Adrenal gland (tissue), 12 donors: ENCODE measurements around the gene CCDC88B. TPM values are rescaled to one million over a fixed set of nuclear protein-coding genes. Genes with fewer than 3 reads are reported as not detected.

Experiments
- DNase-seq, 7 donors: peaks; one replicate each; pipeline ENCODE4 v3.0.0-alpha.2; 2019 to 2020
- H3K27ac ChIP-seq, 5 donors: fragments of 200-600 bp; sonication (generic) in 4 of 5; 1 replicate in 3 of 5; 2 replicates in 2 of 5; pipeline versions ENCODE4 v1.5.1 to v1.8.0; 2016 to 2020; ENCODE audit warnings: mild to moderate bottlenecking in 1 of 5
- H3K27me3 ChIP-seq: fragments of 200-600 bp; 2 replicates; pipeline ENCODE4 v1.8.0; 2021
- H3K36me3 ChIP-seq, 2 donors: fragments of 200-600 bp; replicated peaks in 1 of 2; 1 replicate in 1 of 2; 2 replicates in 1 of 2; pipeline versions ENCODE4 v1.5.1 to v1.8.0; 2018 to 2022
- H3K4me1 ChIP-seq, 2 donors: fragments of 200-600 bp; replicated peaks in 1 of 2; 1 replicate in 1 of 2; 2 replicates in 1 of 2; pipeline versions ENCODE4 v1.5.1 to v1.8.0; 2018 to 2021
- H3K4me3 ChIP-seq, 4 donors: fragments of 200-600 bp; sonication (generic) in 3 of 4; one replicate each; pipeline ENCODE4 v1.5.1; 2016 to 2018
- H3K9me3 ChIP-seq, 3 donors: fragments of 200-600 bp; sonication (generic) in 1 of 3; replicated peaks in 1 of 3; 1 replicate in 2 of 3; 2 replicates in 1 of 3; pipeline versions ENCODE4 v1.5.1 to v1.8.0; 2016 to 2021
- CTCF ChIP-seq, 6 experiments: fragments of 450-650 bp in 4 of 6; fragments of 200-600 bp in 2 of 6; sonication (generic) in 1 of 6; IDR thresholded peaks; 1 replicate in 5 of 6; 2 replicates in 1 of 6; pipeline versions ENCODE4 v1.5.1 to v1.8.0; 2016 to 2021; ENCODE audit warnings: antibody characterized with exemption in 6 of 6, mild to moderate bottlenecking in 2 of 6, moderate library complexity in 1 of 6
- POLR2A ChIP-seq, 2 donors: fragments of 450-650 bp; IDR thresholded peaks; one replicate each; pipeline ENCODE4 v1.6.1; 2017; ENCODE audit warnings: antibody characterized with exemption in 2 of 2, mild to moderate bottlenecking in 2 of 2, moderate library complexity in 1 of 2
- WGBS, 4 donors: extraction: QIAGEN DNeasy Blood & Tissue Kit in 2 of 4; methylation state at CpG; one replicate each; pipeline versions ENCODE4 v1.1.5 to v1.1.7; 2013 to 2017; 5-methylcytosine and 5-hydroxymethylcytosine counted together
- intact Hi-C, 2 donors: fragments of 100-400 bp; cut with DNase I; formaldehyde crosslinking; loops; one replicate each; pipeline versions ENCODE4 v1.14.1 to v1.15.0; 2022 to 2023
- polyA plus RNA-seq, 3 donors: library from polyadenylated mRNA; stranded (reverse); fragments of 200-250 nt in 2 of 3; fragments of 350-450 nt in 1 of 3; fragmentation: Illumina TruSeq in 1 of 3; extraction: RNeasy Lipid Tissue Mini Kit (QIAGEN cat#74804) in 1 of 3; gene quantifications; one replicate each; pipeline ENCODE4 v1.2.3, GENCODE V29; 2013 to 2014
- total RNA-seq, 9 donors: library from RNA; depleted of rRNA in 4 of 9; stranded (reverse); fragments of >200 nt in 4 of 9; fragments of 120-200 nt in 1 of 9; fragmentation: NEBNext Ultra II Directional in 1 of 9; extraction: Animal tissue kit (Norgen Biotek cat#: 25700) in 1 of 9; gene quantifications; one replicate each; pipeline versions ENCODE4 v1.1.0 to v1.2.4, GENCODE V29; 2013 to 2023
- donor health status: healthy with polysubstance abuse.
- donor health status: Bipolar disorder and iron deficiency.
- donor health status: DM: yes; HTN: yes; CAD: no.
- donor health status: DM: no; HTN: no; CAD: no.
- donor health status: DM: no; HTN: no; CAD: no.
- donor health status: DM: yes; HTN: yes; CAD: no.

The CCDC88B gene
- total and polyA plus RNA-seq, 12 donors: 5.1 to 143 (median 14.5) TPM

- no peak overlapping the region for H3K4me3 ChIP-seq
- intact Hi-C loops: no loop called here
- no peaks in the 10 kb centered on the region for H3K27me3 ChIP-seq
- H3K27ac ChIP-seq: no peak overlapping the region
- no peaks in the 10 kb centered on the region for H3K9me3 ChIP-seq
- H3K4me1 ChIP-seq: no peaks in the 10 kb centered on the region
- no peak for DNase-seq
- TF ChIP-seq CTCF (IDR thresholded peaks at IDR 0.05): no peak
- no peak for TF ChIP-seq POLR2A (IDR thresholded peaks at IDR 0.05)
- 92 to 97% (median 95%) methylated on average over 6 of the region's 6 CpGs for WGBS, 4 donors
- H3K36me3 ChIP-seq: peaks cover 0 to 36% of the 10 kb centered on the region in 2 donors
These were observed 32.0 kb downstream of the CCDC88B start for GRCh38 chr11:64372021-64372420.

- Histone ChIP-seq H3K27ac (no peak overlapping the region), H3K9me3 (no peaks in the 10 kb centered on the region), H3K4me3 (no peak overlapping the region), H3K36me3 (peaks cover 0 to 26% of the 10 kb centered on the region in 2 donors), H3K27me3 (no peaks in the 10 kb centered on the region), H3K4me1 (peaks cover under 1 to 1% of the 10 kb centered on the region in 2 donors)
- DNase-seq: no peak
- intact Hi-C loops: no loop called here
- TF ChIP-seq POLR2A (IDR thresholded peaks at IDR 0.05): no peak
- no peak for TF ChIP-seq CTCF (IDR thresholded peaks at IDR 0.05)
- 70 to 86% (median 79%) methylated on average over 8 to 18 of the region's 18 CpGs for WGBS, 4 donors
These were observed 33.0 kb downstream of the CCDC88B start for GRCh38 chr11:64372802-64373597.

- Histone ChIP-seq H3K9me3 (no peaks in the 10 kb centered on the region), H3K4me3 (no peak overlapping the region), H3K27ac (no peak overlapping the region), H3K4me1 (peaks cover 6 to 7% of the 10 kb centered on the region in 2 donors), H3K36me3 (peaks cover 0 to 20% of the 10 kb centered on the region in 2 donors), H3K27me3 (no peaks in the 10 kb centered on the region)
- intact Hi-C loops: no loop called here
- no peak for DNase-seq
- TF ChIP-seq POLR2A (IDR thresholded peaks at IDR 0.05) (no peak), CTCF (IDR thresholded peaks at IDR 0.05) (no peak)
- WGBS, 4 donors: 68 to 78% (median 72%) methylated on average over 3 to 5 of the region's 5 CpGs
These were observed 33.6 kb downstream of the CCDC88B start for GRCh38 chr11:64373598-64373974.

- Histone ChIP-seq H3K27me3 (no peaks in the 10 kb centered on the region), H3K27ac (no peak overlapping the region), H3K9me3 (no peaks in the 10 kb centered on the region), H3K36me3 (no peaks in the 10 kb centered on the region), H3K4me1 (peaks cover 9 to 12% of the 10 kb centered on the region in 2 donors), H3K4me3 (no peak overlapping the region)
- TF ChIP-seq POLR2A (IDR thresholded peaks at IDR 0.05): no peak
- TF ChIP-seq CTCF (IDR thresholded peaks at IDR 0.05): no peak
- intact Hi-C loops: no loop called here
- WGBS, 4 donors: 94 to 98% (median 96%) methylated on average over 4 to 7 of the region's 7 CpGs
- DNase-seq: no peak
These were observed 36.1 kb downstream of the CCDC88B start for GRCh38 chr11:64376071-64376470.
